ENCODE measurements around the gene CRY1.

DNA sequence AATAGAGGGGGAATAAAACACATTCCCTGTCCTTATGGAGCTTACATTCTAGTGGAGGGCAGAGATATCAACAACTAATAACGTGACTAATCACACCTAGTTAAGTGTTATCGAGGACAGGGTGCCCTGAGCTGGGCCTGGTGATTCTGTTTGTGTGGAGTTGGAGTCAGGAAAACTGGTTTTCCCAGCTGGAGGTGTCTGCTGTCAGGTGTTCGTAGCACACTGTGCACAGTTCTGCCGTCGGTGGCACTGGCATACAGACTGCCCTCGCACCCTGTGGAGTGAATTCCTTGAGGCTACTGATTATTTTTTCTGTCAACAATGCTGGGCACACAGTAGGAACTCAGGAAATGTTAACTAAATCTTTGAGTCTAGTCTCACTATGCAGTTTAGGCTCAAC is 105.5 kb downstream of the CRY1 start:
- TF ChIP-seq, protein P1, sequence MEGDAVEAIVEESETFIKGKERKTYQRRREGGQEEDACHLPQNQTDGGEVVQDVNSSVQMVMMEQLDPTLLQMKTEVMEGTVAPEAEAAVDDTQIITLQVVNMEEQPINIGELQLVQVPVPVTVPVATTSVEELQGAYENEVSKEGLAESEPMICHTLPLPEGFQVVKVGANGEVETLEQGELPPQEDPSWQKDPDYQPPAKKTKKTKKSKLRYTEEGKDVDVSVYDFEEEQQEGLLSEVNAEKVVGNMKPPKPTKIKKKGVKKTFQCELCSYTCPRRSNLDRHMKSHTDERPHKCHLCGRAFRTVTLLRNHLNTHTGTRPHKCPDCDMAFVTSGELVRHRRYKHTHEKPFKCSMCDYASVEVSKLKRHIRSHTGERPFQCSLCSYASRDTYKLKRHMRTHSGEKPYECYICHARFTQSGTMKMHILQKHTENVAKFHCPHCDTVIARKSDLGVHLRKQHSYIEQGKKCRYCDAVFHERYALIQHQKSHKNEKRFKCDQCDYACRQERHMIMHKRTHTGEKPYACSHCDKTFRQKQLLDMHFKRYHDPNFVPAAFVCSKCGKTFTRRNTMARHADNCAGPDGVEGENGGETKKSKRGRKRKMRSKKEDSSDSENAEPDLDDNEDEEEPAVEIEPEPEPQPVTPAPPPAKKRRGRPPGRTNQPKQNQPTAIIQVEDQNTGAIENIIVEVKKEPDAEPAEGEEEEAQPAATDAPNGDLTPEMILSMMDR (IDR thresholded peaks at IDR 0.05) = no peak
- TF ChIP-seq POLR2AphosphoS5 (IDR thresholded peaks at IDR 0.05) (no peak), POLR2A (IDR thresholded peaks at IDR 0.05) (no peak), EP300 (IDR thresholded peaks at IDR 0.05) (no peak)
